GM23248 (cell line): ENCODE data around the gene LTBP3. TPM values are rescaled to one million over a fixed set of nuclear protein-coding genes. Genes with fewer than 3 reads are reported as not detected.

ENCODE experiments used
- DNase-seq: peaks from one replicate; pipeline ENCODE4 v3.0.0-alpha.2; 2015
- H2AFZ ChIP-seq: fragments of 200-600 bp; sonication (generic); 2 replicates; pipeline ENCODE4 v1.6.1; 2016; ENCODE audit warnings: antibody characterized with exemption
- H3F3A ChIP-seq: fragments of 200-600 bp; sonication (generic); 2 replicates; pipeline ENCODE4 v1.6.1; 2016; ENCODE audit warnings: mild to moderate bottlenecking, antibody characterized with exemption, mixed run types; ENCODE audit not compliant: insufficient read depth
- H3K27ac ChIP-seq: fragments of 200-600 bp; sonication (generic); 2 replicates; pipeline ENCODE4 v1.5.1; 2016; ENCODE audit warnings: mild to moderate bottlenecking
- H3K27me3 ChIP-seq: fragments of 200-600 bp; sonication (generic); replicated peaks from 2 replicates; pipeline ENCODE4 v1.6.1; 2016; ENCODE audit warnings: mild to moderate bottlenecking; ENCODE audit not compliant: insufficient read depth
- H3K36me3 ChIP-seq: fragments of 200-600 bp; sonication (generic); 2 replicates; pipeline ENCODE4 v1.6.1; 2016; ENCODE audit warnings: low read depth, mild to moderate bottlenecking
- H3K4me1 ChIP-seq: fragments of 200-600 bp; sonication (generic); 2 replicates; pipeline ENCODE4 v1.6.1; 2016; ENCODE audit warnings: mild to moderate bottlenecking; ENCODE audit not compliant: insufficient read depth
- H3K4me2 ChIP-seq: fragments of 200-600 bp; sonication (generic); one replicate; pipeline ENCODE4 v1.6.1; 2016; ENCODE audit warnings: mild to moderate bottlenecking; ENCODE audit not compliant: unreplicated experiment
- H3K4me3 ChIP-seq: fragments of 200-600 bp; sonication (generic); 2 replicates; pipeline ENCODE4 v1.5.1; 2016; ENCODE audit warnings: mild to moderate bottlenecking
- H3K79me2 ChIP-seq: fragments of 200-600 bp; sonication (generic); 2 replicates; pipeline ENCODE4 v1.6.1; 2016; ENCODE audit warnings: mild to moderate bottlenecking; ENCODE audit not compliant: insufficient read depth
- H3K9ac ChIP-seq: fragments of 200-600 bp; sonication (generic); 2 replicates; pipeline ENCODE4 v1.6.1; 2016; ENCODE audit warnings: mild to moderate bottlenecking
- H3K9me2 ChIP-seq: fragments of 200-600 bp; sonication (generic); 2 replicates; pipeline ENCODE4 v1.6.1; 2016; ENCODE audit warnings: mixed run types, mild to moderate bottlenecking, moderate library complexity; ENCODE audit not compliant: insufficient read depth
- H3K9me3 ChIP-seq: fragments of 200-600 bp; sonication (generic); one replicate; pipeline ENCODE4 v1.6.1; 2017; ENCODE audit warnings: low read depth
- H4K20me1 ChIP-seq: fragments of 200-600 bp; sonication (generic); 2 replicates; pipeline ENCODE4 v1.6.0; 2016; ENCODE audit not compliant: insufficient read depth
- EZH2 ChIP-seq: fragments of 200-600 bp; sonication (generic); IDR thresholded peaks from 2 replicates; pipeline ENCODE4 v1.6.1; 2018; ENCODE audit warnings: antibody characterized with exemption, mild to moderate bottlenecking; ENCODE audit not compliant: insufficient read depth, poor library complexity, severe bottlenecking
- EZH2phosphoT487 ChIP-seq: fragments of 200-600 bp; sonication (generic); IDR thresholded peaks from 2 replicates; pipeline ENCODE4 v1.6.1; 2018; ENCODE audit warnings: antibody characterized with exemption, moderate library complexity, mild to moderate bottlenecking, low read depth; ENCODE audit not compliant: insufficient read depth
- WGBS, 2 experiments: methylation state at CpG; one replicate each; pipeline ENCODE4 v1.1.6; 2015 to 2017; ENCODE audit warnings: low lambda C conversion rate in 2 of 2, low coverage in 1 of 2; ENCODE audit errors: missing lambda C conversion rate in 2 of 2; 5-methylcytosine and 5-hydroxymethylcytosine counted together
- in situ Hi-C: fragments of 300-500 bp; cut with MboI; formaldehyde crosslinking; loops from 2 replicates; pipeline ENCODE4 v1.15.0; 2020
- polyA plus RNA-seq: library from polyadenylated mRNA; unstranded; fragments of >200 nt; fragmentation: Nextera tagmentation; extraction: Ambion mirVana; gene quantifications from 2 replicates; pipeline ENCODE4 v1.2.1, GENCODE V29; 2016
- total RNA-seq: library from RNA; depleted of rRNA; stranded (reverse); fragments of >200 nt; shearing (Covaris generic); gene quantifications from 2 replicates; pipeline ENCODE4 v1.2.3, GENCODE V29; 2014

The LTBP3 gene
- total and polyA plus RNA-seq, 2 experiments from 2014 or later: 39.6 to 112 TPM

DNA sequence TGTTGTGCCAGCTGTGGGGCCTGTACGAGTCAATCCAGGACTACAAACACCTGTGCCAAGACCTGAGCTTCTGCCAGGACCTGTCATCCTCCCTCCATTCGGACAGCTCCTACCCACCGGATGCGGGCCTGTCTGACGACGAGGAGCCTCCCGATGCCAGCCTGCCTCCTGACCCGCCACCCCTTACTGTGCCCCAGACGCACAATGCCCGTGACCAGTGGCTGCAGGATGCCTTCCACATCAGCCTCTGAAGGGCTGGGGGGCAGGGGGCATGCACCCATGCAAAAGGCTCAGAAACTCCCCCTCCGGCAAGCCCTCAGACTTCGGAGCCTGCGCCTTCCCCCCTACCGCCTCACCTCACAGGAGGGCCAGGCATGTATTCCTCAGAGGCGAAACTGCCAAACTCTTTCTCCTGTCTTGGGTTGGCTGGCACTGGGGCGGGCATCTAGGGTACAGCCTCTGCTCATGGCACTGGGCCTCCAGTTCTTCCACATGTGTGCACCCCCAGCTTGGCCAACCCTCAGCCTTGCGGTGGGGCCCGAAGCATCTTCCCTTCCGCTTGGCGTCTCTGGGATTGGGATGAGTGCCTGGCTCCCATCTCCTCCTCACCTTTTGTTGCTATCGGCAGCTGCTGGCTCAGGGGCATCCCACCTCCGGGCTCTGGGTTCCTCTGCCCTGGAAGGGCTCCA is 15.4 kb upstream of the LTBP3 start:
- 16 to 17% methylated on average over 22 of the region's 22 CpGs for WGBS, 2 experiments
- no peaks in the 10 kb centered on the region for H4K20me1 ChIP-seq
- H3K27me3 ChIP-seq: no peaks in the 10 kb centered on the region
- H3K9ac ChIP-seq: peak overlapping the region; percentile 92
- TF ChIP-seq EZH2phosphoT487 (no peak), EZH2 (no peak)
- no peaks in the 10 kb centered on the region for H3K9me2 ChIP-seq
- H3K36me3 ChIP-seq: no peaks in the 10 kb centered on the region
- H3K79me2 ChIP-seq: peaks cover 61% of the 10 kb centered on the region
- peak overlapping the region; percentile 92 for H3K4me3 ChIP-seq
- H2AFZ ChIP-seq: no peak overlapping the region
- H3K4me1 ChIP-seq: peaks cover 42% of the 10 kb centered on the region
- H3K27ac ChIP-seq: peak overlapping the region; percentile 72
- no peaks in the 10 kb centered on the region for H3K9me3 ChIP-seq
- DNase-seq: peak; percentile 59
- peak overlapping the region; percentile 63 for H3K4me2 ChIP-seq
- peaks cover 20% of the 10 kb centered on the region for H3F3A ChIP-seq
- in situ Hi-C loops: no loop called here

- in situ Hi-C loops: no loop called here
- Histone ChIP-seq H3K4me2 (peak within 1 kb of the TSS; percentile 80), H3K36me3 (no peaks in the 10 kb centered on the region), H3K79me2 (peaks cover 59% of the 10 kb centered on the region), H3K27ac (peak within 1 kb of the TSS; percentile 72), H3K9me3 (no peaks in the 10 kb centered on the region), H3K27me3 (no peaks in the 10 kb centered on the region), H4K20me1 (no peaks in the 10 kb centered on the region), H3K9ac (peak within 1 kb of the TSS; percentile 92), H3F3A (peaks cover 20% of the 10 kb centered on the region), H3K9me2 (no peaks in the 10 kb centered on the region), H3K4me1 (peaks cover 43% of the 10 kb centered on the region), H3K4me3 (peak within 1 kb of the TSS; percentile 92), H2AFZ (no peak within 1 kb of the TSS)
- TF ChIP-seq EZH2phosphoT487 (no peak), EZH2 (no peak)
- DNase-seq: peak; percentile 90
- 1 to 2% methylated on average over 51 to 71 of the region's 86 CpGs for WGBS, 2 experiments
Measured at GRCh38 chr11:65572356-65573051, 14.3 kb upstream of the LTBP3 start, which contains the start of gene FAM89B. Gene FAM89B, plus strand, starts transcription at chr11:65572538. Its CDS starts 132 bp downstream, at chr11:65572670.

DNA sequence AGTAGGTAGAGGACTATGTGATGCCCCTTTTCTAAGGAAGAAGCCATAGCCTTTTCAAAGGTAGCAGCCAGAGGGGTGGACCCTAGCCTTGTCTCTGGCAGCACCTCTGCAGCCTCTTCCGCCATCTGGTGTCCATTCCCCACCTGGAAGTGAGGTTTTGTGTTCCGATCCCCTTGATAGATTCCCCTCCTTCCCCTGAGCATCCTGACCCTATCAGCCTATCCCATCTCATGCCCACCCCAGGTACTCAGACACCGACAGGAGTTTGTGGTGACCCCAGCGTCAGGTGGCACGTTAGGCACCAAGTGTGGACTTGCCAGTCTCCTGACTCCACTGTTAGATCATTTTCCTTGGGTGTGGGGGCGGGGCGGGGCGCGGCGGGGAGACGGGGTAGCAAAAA is 13.8 kb upstream of the LTBP3 start:
- peaks cover 60% of the 10 kb centered on the region for H3K79me2 ChIP-seq
- H3K4me1 ChIP-seq: peaks cover 40% of the 10 kb centered on the region
- no peaks in the 10 kb centered on the region for H3K36me3 ChIP-seq
- no peaks in the 10 kb centered on the region for H4K20me1 ChIP-seq
- peak overlapping the region; percentile 80 for H3K4me2 ChIP-seq
- no peak for TF ChIP-seq EZH2
- no peak for TF ChIP-seq EZH2phosphoT487
- in situ Hi-C loops: no loop called here
- 10 to 11% methylated on average over 11 of the region's 11 CpGs for WGBS, 2 experiments
- H2AFZ ChIP-seq: no peak overlapping the region
- H3K27me3 ChIP-seq: no peaks in the 10 kb centered on the region
- H3K4me3 ChIP-seq: peak overlapping the region; percentile 92
- peak; percentile 61 for DNase-seq
- peaks cover 20% of the 10 kb centered on the region for H3F3A ChIP-seq
- H3K9me2 ChIP-seq: no peaks in the 10 kb centered on the region
- H3K9me3 ChIP-seq: no peaks in the 10 kb centered on the region
- peak overlapping the region; percentile 92 for H3K9ac ChIP-seq
- peak overlapping the region; percentile 72 for H3K27ac ChIP-seq

DNA sequence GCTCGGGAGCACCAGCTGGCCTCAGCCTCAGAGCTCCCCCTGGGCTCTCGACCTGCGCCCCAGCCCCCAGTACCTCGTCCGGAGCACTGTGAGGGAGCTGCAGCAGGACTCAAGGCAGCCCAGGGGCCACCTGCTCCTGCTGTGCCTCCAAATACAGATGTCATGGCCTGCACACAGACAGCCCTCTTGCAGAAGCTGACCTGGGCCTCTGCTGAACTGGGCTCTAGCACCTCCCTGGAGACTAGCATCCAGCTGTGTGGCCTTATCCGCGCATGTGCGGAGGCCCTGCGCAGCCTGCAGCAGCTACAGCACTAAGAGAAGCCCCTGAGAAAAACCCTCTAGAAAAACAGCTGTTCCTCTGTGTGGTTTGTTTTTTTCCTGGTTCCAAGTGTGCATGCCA is 13.3 kb upstream of the LTBP3 start:
- Histone ChIP-seq H3K4me2 (peak overlapping the region; percentile 80), H3K27ac (peak overlapping the region; percentile 72), H3K27me3 (no peaks in the 10 kb centered on the region), H3K9me2 (no peaks in the 10 kb centered on the region), H2AFZ (no peak overlapping the region), H3F3A (peaks cover 20% of the 10 kb centered on the region), H4K20me1 (no peaks in the 10 kb centered on the region), H3K4me3 (peak overlapping the region; percentile 92), H3K9me3 (no peaks in the 10 kb centered on the region), H3K79me2 (peaks cover 60% of the 10 kb centered on the region), H3K9ac (peak overlapping the region; percentile 92), H3K36me3 (no peaks in the 10 kb centered on the region), H3K4me1 (peaks cover 37% of the 10 kb centered on the region)
- DNase-seq: no peak
- no peak for TF ChIP-seq EZH2
- TF ChIP-seq EZH2phosphoT487: no peak
- in situ Hi-C loops: no loop called here
- 64 to 70% methylated on average over 6 to 9 of the region's 9 CpGs for WGBS, 2 experiments
